ENCODE results near the gene SLC38A4. TPM values are rescaled to one million over a fixed set of nuclear protein-coding genes. Genes with fewer than 3 reads are reported as not detected.

Gene SLC38A4
- total RNA-seq, 1 donor from 2014 or later = 4.7 TPM

DNA sequence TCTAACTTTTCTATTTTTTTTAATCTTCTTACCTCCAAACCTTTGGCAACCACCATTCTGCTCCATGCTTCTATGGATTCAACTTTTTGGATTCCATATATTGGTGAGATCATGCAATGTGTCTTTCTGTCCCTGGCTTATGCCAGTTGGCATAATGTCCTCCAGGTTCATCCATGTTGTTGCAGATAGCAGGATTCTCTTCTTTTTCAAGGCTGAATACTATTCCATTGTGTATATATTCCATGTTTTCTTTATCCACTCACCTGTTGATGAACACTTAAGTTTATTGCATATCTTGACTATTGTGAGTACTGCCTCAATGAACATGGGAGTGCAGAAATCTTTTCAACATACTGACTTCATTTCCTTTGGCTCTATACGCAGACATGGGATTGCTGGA is 21.2 kb upstream of the SLC38A4 start:
- Histone ChIP-seq H3K27me3 (ENCODE audit: control insufficient read depth in 3 of 3, insufficient read depth in 3 of 3, low read length in 3 of 3) (no peaks in the 10 kb centered on the region), H3K9ac (ENCODE audit: low read depth in 1 of 3, low read length in 3 of 3) (no peak overlapping the region), H3K4me1 (ENCODE audit: control insufficient read depth in 3 of 3, insufficient read depth in 3 of 3, low read length in 3 of 3) (peaks cover 0 to 8% (median 0%) of the 10 kb centered on the region in 3 donors), H3K36me3 (ENCODE audit: control insufficient read depth in 3 of 3, insufficient read depth in 3 of 3, low read length in 3 of 3) (no peaks in the 10 kb centered on the region), H3K9me3 (ENCODE audit: control insufficient read depth in 3 of 3, low read length in 3 of 3) (peaks cover 0 to 2% (median 0%) of the 10 kb centered on the region in 3 donors), H3K4me3 (ENCODE audit: low read length in 3 of 3) (no peak overlapping the region), H3K27ac (ENCODE audit: low read depth, low read length) (no peak overlapping the region)

DNA sequence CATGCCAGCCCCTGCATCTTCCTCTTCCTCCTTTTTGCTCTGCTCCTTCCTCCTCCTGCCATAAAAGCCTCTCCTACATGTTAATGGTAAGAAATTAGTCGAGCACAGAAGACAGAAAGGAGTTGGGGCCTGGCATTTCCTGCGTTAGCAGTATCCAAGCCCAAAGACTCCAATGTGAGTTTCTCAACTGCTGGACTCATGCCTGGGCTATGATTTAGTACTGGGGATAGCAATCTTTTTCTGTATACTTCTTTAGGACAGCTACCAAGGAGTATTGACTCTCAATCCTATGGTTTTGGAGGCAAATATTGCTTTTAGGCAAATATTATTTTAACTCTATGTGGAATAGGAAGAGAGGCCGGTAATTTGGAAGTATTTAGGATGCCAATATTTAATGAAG is 18.0 kb upstream of the SLC38A4 start:
- Histone ChIP-seq H3K36me3 (ENCODE audit: control insufficient read depth in 3 of 3, insufficient read depth in 3 of 3, low read length in 3 of 3) (no peaks in the 10 kb centered on the region), H3K27ac (ENCODE audit: low read depth, low read length) (no peak overlapping the region), H3K4me1 (ENCODE audit: control insufficient read depth in 3 of 3, insufficient read depth in 3 of 3, low read length in 3 of 3) (peaks cover 0 to 8% (median 0%) of the 10 kb centered on the region in 3 donors), H3K9me3 (ENCODE audit: control insufficient read depth in 3 of 3, low read length in 3 of 3) (peaks cover 0 to 2% (median 0%) of the 10 kb centered on the region in 3 donors), H3K4me3 (ENCODE audit: low read length in 3 of 3) (no peak overlapping the region), H3K27me3 (ENCODE audit: control insufficient read depth in 3 of 3, insufficient read depth in 3 of 3, low read length in 3 of 3) (no peaks in the 10 kb centered on the region), H3K9ac (ENCODE audit: low read depth in 1 of 3, low read length in 3 of 3) (no peak overlapping the region)

DNA sequence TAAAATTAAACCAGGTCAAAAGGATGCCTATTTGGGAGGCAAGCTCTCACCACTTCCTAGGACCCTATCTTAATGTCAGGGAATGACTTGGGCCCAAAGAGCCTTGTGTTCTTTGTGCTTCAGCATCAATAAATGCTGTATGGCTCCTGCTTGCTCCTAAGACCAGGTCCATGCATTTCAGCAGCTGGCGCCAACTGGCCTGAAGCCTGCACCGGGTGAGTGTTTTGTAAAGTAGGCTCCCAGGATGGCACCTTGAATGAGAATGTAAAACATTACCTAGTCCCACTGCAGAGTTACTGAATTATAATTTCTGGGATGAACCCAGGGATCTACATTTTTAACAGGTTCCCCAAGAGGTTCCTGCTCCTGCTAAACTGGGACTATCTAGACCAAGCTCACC is 16.1 kb upstream of the SLC38A4 start:
- H3K9me3 ChIP-seq (ENCODE audit: control insufficient read depth in 3 of 3, low read length in 3 of 3) = no peaks in the 10 kb centered on the region
- peaks cover 0 to 8% (median 0%) of the 10 kb centered on the region in 3 donors for H3K4me1 ChIP-seq (ENCODE audit: control insufficient read depth in 3 of 3, insufficient read depth in 3 of 3, low read length in 3 of 3)
- H3K9ac ChIP-seq (ENCODE audit: low read depth in 1 of 3, low read length in 3 of 3) = no peak overlapping the region
- H3K27ac ChIP-seq (ENCODE audit: low read depth, low read length) = no peak overlapping the region
- H3K4me3 ChIP-seq (ENCODE audit: low read length in 3 of 3) = no peak overlapping the region
- no peaks in the 10 kb centered on the region for H3K27me3 ChIP-seq (ENCODE audit: control insufficient read depth in 3 of 3, insufficient read depth in 3 of 3, low read length in 3 of 3)
- no peaks in the 10 kb centered on the region for H3K36me3 ChIP-seq (ENCODE audit: control insufficient read depth in 3 of 3, insufficient read depth in 3 of 3, low read length in 3 of 3)

DNA sequence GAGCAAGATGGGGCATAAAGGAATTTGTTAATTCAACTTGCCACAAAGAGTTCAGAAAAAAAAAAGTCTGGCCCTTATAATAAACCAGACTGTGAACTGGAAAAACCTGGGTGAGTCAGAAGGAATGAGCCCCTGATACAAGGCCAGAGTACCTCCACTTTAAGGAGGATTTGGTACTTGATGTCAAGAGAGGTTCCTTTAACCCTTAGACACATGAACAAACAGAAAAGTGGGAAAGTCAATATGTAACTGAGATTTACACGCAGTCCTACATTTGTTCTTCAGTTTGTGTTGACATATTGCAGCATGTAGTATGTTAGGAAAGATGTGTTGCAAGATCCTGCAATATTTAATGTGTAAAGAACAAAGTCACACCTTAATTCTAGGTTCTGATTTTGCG is 14.2 kb upstream of the SLC38A4 start:
- Histone ChIP-seq H3K4me1 (ENCODE audit: control insufficient read depth in 3 of 3, insufficient read depth in 3 of 3, low read length in 3 of 3) (peaks cover 0 to 8% (median 0%) of the 10 kb centered on the region in 3 donors), H3K4me3 (ENCODE audit: low read length in 3 of 3) (no peak overlapping the region), H3K27ac (ENCODE audit: low read depth, low read length) (no peak overlapping the region), H3K27me3 (ENCODE audit: control insufficient read depth in 3 of 3, insufficient read depth in 3 of 3, low read length in 3 of 3) (no peaks in the 10 kb centered on the region), H3K9me3 (ENCODE audit: control insufficient read depth in 3 of 3, low read length in 3 of 3) (no peaks in the 10 kb centered on the region), H3K9ac (ENCODE audit: low read depth in 1 of 3, low read length in 3 of 3) (no peak overlapping the region), H3K36me3 (ENCODE audit: control insufficient read depth in 3 of 3, insufficient read depth in 3 of 3, low read length in 3 of 3) (no peaks in the 10 kb centered on the region)

DNA sequence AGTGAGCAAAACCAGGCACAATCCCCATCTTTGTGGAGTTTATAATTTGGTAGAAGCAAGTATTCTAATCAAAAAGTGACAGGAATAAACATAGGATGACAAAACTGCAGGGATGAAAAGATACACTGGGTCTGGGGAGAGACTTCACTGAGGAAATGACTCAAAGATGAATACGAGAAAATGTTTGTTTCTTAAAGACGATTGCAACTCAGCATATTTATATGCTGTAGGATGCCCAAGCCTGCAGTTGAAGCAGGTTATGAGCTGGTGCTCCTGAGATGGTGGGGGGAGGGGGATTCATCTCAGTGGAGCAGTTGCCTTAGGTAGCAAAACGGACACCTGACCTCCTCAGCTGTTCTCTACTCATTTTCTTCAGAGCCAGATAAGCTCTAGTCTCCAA is 13.4 kb upstream of the SLC38A4 start:
- Histone ChIP-seq H3K36me3 (ENCODE audit: control insufficient read depth in 3 of 3, insufficient read depth in 3 of 3, low read length in 3 of 3) (no peaks in the 10 kb centered on the region), H3K4me3 (ENCODE audit: low read length in 3 of 3) (no peak overlapping the region), H3K27me3 (ENCODE audit: control insufficient read depth in 3 of 3, insufficient read depth in 3 of 3, low read length in 3 of 3) (no peaks in the 10 kb centered on the region), H3K4me1 (ENCODE audit: control insufficient read depth in 3 of 3, insufficient read depth in 3 of 3, low read length in 3 of 3) (peaks cover 0 to 4% (median 0%) of the 10 kb centered on the region in 3 donors), H3K9ac (ENCODE audit: low read depth in 1 of 3, low read length in 3 of 3) (no peak overlapping the region), H3K27ac (ENCODE audit: low read depth, low read length) (no peak overlapping the region), H3K9me3 (ENCODE audit: control insufficient read depth in 3 of 3, low read length in 3 of 3) (no peaks in the 10 kb centered on the region)

DNA sequence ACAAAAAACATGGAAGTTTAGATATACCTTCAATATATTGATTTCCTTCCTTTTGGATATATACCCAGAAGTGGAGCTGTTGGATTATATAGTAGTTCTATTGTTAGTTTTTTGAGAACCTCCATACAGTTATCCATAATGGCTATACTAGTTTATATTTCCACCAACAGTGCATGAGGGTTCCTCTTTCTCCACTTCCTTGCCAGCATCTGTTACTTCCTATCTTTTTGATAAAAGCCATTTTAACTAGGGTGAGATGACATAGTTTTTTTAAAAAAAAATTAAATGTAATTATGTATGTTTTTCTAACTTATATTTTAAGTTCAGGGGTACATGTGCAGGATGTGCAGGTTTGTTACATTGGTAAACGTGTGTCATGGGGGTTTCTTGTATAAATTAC is 10.0 kb upstream of the SLC38A4 start:
- Histone ChIP-seq H3K36me3 (ENCODE audit: control insufficient read depth in 3 of 3, insufficient read depth in 3 of 3, low read length in 3 of 3) (no peaks in the 10 kb centered on the region), H3K27me3 (ENCODE audit: control insufficient read depth in 3 of 3, insufficient read depth in 3 of 3, low read length in 3 of 3) (peaks cover 0 to 11% (median 0%) of the 10 kb centered on the region in 3 donors), H3K9me3 (ENCODE audit: control insufficient read depth in 3 of 3, low read length in 3 of 3) (no peaks in the 10 kb centered on the region), H3K9ac (ENCODE audit: low read depth in 1 of 3, low read length in 3 of 3) (no peak overlapping the region), H3K27ac (ENCODE audit: low read depth, low read length) (no peak overlapping the region), H3K4me1 (ENCODE audit: control insufficient read depth in 3 of 3, insufficient read depth in 3 of 3, low read length in 3 of 3) (peaks cover 4 to 15% (median 6%) of the 10 kb centered on the region in 3 donors), H3K4me3 (ENCODE audit: low read length in 3 of 3) (no peak overlapping the region)

DNA sequence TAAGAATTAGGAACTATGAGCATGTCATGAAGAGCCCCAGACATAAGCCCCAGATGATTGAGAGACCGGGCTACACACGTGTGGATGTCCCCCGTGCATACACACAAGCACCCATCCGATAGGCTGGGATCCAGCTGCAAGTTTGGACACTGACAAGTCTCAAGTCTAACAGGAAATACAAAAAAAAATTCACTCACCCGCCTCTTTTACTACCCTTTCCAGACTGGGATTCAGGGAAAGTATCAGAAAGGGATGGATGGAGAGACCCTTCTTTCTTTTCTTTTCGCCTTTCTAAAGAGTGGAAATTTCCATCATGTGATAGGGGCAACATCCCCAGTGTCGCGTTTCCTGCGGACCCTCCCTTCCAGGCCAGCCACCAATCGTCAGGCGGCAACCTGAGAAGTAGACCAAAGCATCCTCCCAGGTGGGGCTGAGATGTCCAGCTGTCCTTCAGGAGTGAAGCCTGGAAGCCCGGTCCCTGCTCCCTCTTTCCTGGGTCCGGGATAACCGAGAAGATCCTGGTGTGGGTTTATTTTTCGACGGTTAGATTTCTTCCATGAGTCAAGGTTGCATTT is 6.4 kb upstream of the SLC38A4 start:
- H3K9me3 ChIP-seq (ENCODE audit: control insufficient read depth in 3 of 3, low read length in 3 of 3) = no peaks in the 10 kb centered on the region
- H3K27me3 ChIP-seq (ENCODE audit: control insufficient read depth in 3 of 3, insufficient read depth in 3 of 3, low read length in 3 of 3) = peaks cover 0 to 17% (median 0%) of the 10 kb centered on the region in 3 donors
- H3K4me3 ChIP-seq (ENCODE audit: low read length in 3 of 3) = peak overlapping the region; percentile 71 to 83 (median 82)
- H3K4me1 ChIP-seq (ENCODE audit: control insufficient read depth in 3 of 3, insufficient read depth in 3 of 3, low read length in 3 of 3) = peaks cover 6 to 21% (median 7%) of the 10 kb centered on the region in 3 donors
- no peaks in the 10 kb centered on the region for H3K36me3 ChIP-seq (ENCODE audit: control insufficient read depth in 3 of 3, insufficient read depth in 3 of 3, low read length in 3 of 3)
- peak overlapping the region; percentile 89 to 92 (median 92) for H3K9ac ChIP-seq (ENCODE audit: low read depth in 1 of 3, low read length in 3 of 3)
- peak overlapping the region; percentile 96 for H3K27ac ChIP-seq (ENCODE audit: low read depth, low read length)

DNA sequence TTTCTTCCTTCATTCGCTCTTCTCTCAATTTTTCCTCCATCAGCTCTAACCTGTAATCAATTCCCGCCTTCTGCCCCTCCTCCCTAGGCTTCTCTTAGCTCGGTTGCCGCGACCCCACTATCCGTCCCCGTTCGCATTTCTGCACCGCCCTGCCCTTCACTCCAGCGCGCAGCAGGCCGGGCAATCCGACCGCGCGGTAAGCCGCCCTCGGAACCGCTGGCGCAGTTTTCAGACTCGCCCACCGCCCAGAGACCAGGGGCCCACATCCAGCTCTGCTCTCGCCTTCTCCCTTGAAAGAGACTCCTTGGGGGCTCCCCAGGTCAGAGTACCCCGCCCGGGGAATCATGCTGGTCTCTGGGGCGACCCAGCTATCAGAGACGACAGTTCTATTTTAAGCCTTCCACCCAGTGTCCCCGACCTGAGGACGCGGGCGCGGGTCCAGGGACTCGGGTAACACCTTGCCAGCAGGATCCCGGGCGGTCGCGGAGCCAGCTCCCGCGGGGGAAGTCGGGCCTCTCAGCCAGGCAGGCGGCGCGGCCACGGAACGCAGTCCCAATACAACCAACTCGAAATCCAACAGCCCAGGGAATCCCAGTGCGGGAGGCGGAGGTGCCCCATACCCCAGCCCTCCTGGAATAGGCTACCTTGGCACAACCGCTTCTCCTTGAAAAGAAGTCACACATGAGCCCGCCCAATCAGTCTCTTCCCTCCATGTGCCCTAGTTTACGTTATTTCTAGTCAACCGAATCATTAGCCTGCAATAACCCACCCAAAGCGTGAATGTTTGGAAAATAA is 5.7 kb upstream of the SLC38A4 start:
- H3K27me3 ChIP-seq (ENCODE audit: control insufficient read depth in 3 of 3, insufficient read depth in 3 of 3, low read length in 3 of 3) = peaks cover 0 to 17% (median 0%) of the 10 kb centered on the region in 3 donors
- no peaks in the 10 kb centered on the region for H3K9me3 ChIP-seq (ENCODE audit: control insufficient read depth in 3 of 3, low read length in 3 of 3)
- H3K36me3 ChIP-seq (ENCODE audit: control insufficient read depth in 3 of 3, insufficient read depth in 3 of 3, low read length in 3 of 3) = no peaks in the 10 kb centered on the region
- H3K4me3 ChIP-seq (ENCODE audit: low read length in 3 of 3) = peak overlapping the region; percentile 82 to 86 (median 83)
- peaks cover 6 to 21% (median 7%) of the 10 kb centered on the region in 3 donors for H3K4me1 ChIP-seq (ENCODE audit: control insufficient read depth in 3 of 3, insufficient read depth in 3 of 3, low read length in 3 of 3)
- H3K27ac ChIP-seq (ENCODE audit: low read depth, low read length) = peak overlapping the region; percentile 96
- H3K9ac ChIP-seq (ENCODE audit: low read depth in 1 of 3, low read length in 3 of 3) = peak overlapping the region; percentile 89 to 92 (median 92)

DNA sequence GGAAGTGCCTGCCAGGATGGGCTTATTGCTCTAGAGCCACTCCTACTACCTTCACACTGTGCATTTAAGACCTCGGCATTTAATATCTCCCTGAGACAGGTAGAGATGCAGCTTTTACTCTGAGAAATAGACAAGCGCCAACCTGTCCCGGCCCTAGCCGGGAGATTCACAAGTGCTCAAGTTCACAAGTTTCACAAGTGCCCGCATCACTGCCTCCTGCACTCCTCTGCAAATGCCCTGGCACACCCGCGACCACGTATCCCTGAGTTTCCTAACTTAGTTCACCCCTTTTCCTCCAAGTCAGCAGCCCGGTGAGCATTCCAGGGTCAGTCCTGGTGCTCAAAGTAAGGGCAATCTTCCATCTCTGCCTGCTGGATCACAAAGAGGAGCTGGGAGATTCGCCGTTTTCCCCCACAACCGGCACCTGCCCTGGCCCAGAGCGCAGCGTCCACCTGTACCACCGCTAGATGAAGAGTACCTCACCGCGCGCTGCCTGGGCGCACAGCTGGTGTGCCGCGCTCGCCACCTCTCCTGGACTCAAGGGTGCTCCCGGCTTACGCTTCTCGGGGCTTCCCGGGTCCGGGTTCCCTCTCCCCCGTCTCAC is 5.0 kb upstream of the SLC38A4 start:
- Histone ChIP-seq H3K36me3 (ENCODE audit: control insufficient read depth in 3 of 3, insufficient read depth in 3 of 3, low read length in 3 of 3) (no peaks in the 10 kb centered on the region), H3K9me3 (ENCODE audit: control insufficient read depth in 3 of 3, low read length in 3 of 3) (no peaks in the 10 kb centered on the region), H3K4me1 (ENCODE audit: control insufficient read depth in 3 of 3, insufficient read depth in 3 of 3, low read length in 3 of 3) (peaks cover 7 to 25% (median 9%) of the 10 kb centered on the region in 3 donors), H3K27ac (ENCODE audit: low read depth, low read length) (peak overlapping the region; percentile 96), H3K9ac (ENCODE audit: low read depth in 1 of 3, low read length in 3 of 3) (peak overlapping the region; percentile 89 to 92 (median 92)), H3K27me3 (ENCODE audit: control insufficient read depth in 3 of 3, insufficient read depth in 3 of 3, low read length in 3 of 3) (peaks cover 0 to 17% (median 0%) of the 10 kb centered on the region in 3 donors), H3K4me3 (ENCODE audit: low read length in 3 of 3) (peak overlapping the region; percentile 82 to 86 (median 83))

DNA sequence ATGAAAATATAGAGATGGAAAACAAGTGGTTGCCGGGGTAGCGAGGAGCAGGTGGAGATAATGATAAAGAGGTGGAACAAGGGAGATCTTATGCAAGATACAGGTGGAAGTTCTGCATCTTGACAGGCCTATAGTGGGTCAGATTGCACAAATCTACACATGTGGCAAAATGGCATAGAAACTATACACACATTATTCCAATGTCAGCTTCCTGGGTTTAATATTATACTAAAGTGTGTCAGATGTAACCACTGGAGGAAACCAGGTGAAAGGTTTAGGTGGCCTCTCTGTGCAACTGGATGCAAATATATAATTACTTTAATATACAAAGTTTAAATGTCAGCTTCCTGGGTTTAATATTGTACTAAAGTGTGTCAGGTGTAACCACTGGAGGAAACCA is 1.1 kb downstream of the SLC38A4 start:
- peaks cover 0 to 7% (median 3%) of the 10 kb centered on the region in 3 donors for H3K4me1 ChIP-seq (ENCODE audit: control insufficient read depth in 3 of 3, insufficient read depth in 3 of 3, low read length in 3 of 3)
- H3K27me3 ChIP-seq (ENCODE audit: control insufficient read depth in 3 of 3, insufficient read depth in 3 of 3, low read length in 3 of 3) = no peaks in the 10 kb centered on the region
- no peaks in the 10 kb centered on the region for H3K36me3 ChIP-seq (ENCODE audit: control insufficient read depth in 3 of 3, insufficient read depth in 3 of 3, low read length in 3 of 3)
- no peak overlapping the region for H3K9ac ChIP-seq (ENCODE audit: low read depth in 1 of 3, low read length in 3 of 3)
- H3K4me3 ChIP-seq (ENCODE audit: low read length in 3 of 3) = no peak overlapping the region
- H3K9me3 ChIP-seq (ENCODE audit: control insufficient read depth in 3 of 3, low read length in 3 of 3) = no peaks in the 10 kb centered on the region
- H3K27ac ChIP-seq (ENCODE audit: low read depth, low read length) = no peak overlapping the region

Data from skeletal muscle tissue (tissue), 4 donors.